Muscle layer of colon (tissue), 2 donors: ENCODE results near the gene RANBP17.

ENCODE experiments used
- H3K27ac ChIP-seq: one replicate; pipeline ENCODE4 v1.7.0; 2013; ENCODE audit warnings: low read depth, mild to moderate bottlenecking, low read length, moderate library complexity
- H3K27me3 ChIP-seq, 2 donors: one replicate each; pipeline ENCODE4 v1.7.0; 2013; ENCODE audit warnings: low read length in 2 of 2, mild to moderate bottlenecking in 2 of 2; ENCODE audit not compliant: insufficient read depth in 2 of 2, control insufficient read depth in 1 of 2
- H3K36me3 ChIP-seq: one replicate; pipeline ENCODE4 v1.7.0; 2013; ENCODE audit warnings: mild to moderate bottlenecking, low read length; ENCODE audit not compliant: insufficient read depth
- H3K4me1 ChIP-seq: one replicate; pipeline ENCODE4 v1.7.0; 2013; ENCODE audit warnings: mild to moderate bottlenecking, low read length; ENCODE audit not compliant: insufficient read depth
- H3K4me3 ChIP-seq, 2 donors: one replicate each; pipeline ENCODE4 v1.7.0; 2013; ENCODE audit warnings: low read length in 2 of 2, low read depth in 1 of 2, mild to moderate bottlenecking in 1 of 2, moderate library complexity in 1 of 2
- H3K9ac ChIP-seq: one replicate; pipeline ENCODE4 v1.7.0; 2013; ENCODE audit warnings: low read length
- H3K9me3 ChIP-seq: one replicate; pipeline ENCODE4 v1.7.0; 2013; ENCODE audit warnings: mild to moderate bottlenecking, low read length
- donor health status: abdominal sarcoma.
- donor health status: Adenocarcinoma of cecum.

The RANBP17 gene

DNA sequence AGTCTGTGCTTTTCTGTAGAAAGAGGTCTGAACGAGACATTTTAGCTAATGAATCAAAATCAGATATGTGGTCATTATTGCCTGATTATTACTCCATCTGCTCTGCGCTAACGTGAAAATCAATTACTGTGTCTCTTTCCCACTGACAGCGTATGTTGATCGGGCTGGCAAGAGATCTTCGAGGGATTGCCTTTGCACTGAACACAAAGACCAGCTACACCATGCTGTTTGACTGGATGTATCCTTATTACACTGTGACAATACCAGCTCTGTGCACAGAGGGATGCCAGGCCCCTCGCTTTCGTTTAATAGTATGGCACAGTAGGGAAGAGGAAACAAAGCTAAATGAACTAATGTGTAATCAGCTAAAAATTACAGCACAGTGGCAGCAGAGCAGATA lies 343.6 kb downstream of the RANBP17 start:
- Histone ChIP-seq H3K4me1 (no peaks in the 10 kb centered on the region), H3K9me3 (no peaks in the 10 kb centered on the region), H3K27me3 (no peaks in the 10 kb centered on the region), H3K36me3 (no peaks in the 10 kb centered on the region), H3K4me3 (no peak overlapping the region), H3K27ac (no peak overlapping the region), H3K9ac (no peak overlapping the region)

DNA sequence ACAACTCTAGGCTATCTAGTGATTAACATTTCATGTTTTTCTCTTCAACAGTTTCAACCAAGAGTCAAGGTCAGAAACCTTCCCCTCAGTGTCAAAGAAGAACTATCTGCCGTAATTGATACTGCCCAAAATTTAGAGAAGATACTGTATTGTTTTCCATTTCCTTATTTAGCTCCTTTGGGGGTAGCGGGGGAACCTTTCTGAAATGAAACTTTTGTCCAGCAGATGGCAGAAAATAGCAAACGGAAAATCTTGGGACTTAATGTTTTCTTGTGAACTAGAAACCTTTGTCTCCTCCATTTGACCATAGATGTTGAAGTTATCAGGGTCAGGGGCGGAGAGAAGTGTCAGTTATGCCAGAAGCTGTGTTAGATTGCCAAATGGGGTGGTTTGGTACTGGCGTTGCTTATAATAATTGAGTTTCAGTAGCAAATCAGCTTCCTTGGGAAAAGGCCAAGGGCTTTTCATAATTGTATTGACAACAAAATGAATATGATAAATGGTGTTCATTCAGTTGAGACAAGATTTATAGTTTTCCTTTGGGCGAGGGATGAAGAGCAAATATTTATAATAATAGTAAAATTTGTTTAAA lies 345.5 kb downstream of the RANBP17 start:
- no peaks in the 10 kb centered on the region for H3K27me3 ChIP-seq
- H3K9me3 ChIP-seq: no peaks in the 10 kb centered on the region
- no peaks in the 10 kb centered on the region for H3K36me3 ChIP-seq
- no peak overlapping the region for H3K27ac ChIP-seq
- no peak overlapping the region for H3K4me3 ChIP-seq
- no peak overlapping the region for H3K9ac ChIP-seq
- no peaks in the 10 kb centered on the region for H3K4me1 ChIP-seq

DNA sequence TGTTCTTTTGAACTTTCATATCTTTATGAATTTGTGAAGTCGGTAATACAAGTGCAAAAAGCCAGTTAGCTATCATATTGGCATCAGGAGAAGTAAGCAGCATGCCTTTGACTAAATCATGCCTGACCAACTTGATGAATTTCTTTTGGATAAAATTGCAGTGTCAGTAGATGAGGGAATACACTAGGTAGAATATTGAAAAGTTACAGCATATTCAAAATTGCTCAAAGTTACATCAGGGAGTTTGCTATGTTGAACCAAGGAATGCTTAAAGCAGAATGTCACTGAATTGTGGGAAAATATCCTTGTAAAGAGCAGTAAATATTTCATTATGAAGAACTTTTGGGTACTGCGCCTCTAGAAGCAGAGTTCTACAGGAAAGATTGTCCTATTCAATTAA lies 360.1 kb downstream of the RANBP17 start:
- no peaks in the 10 kb centered on the region for H3K27me3 ChIP-seq
- no peaks in the 10 kb centered on the region for H3K36me3 ChIP-seq
- no peaks in the 10 kb centered on the region for H3K4me1 ChIP-seq
- H3K4me3 ChIP-seq: no peak overlapping the region
- no peak overlapping the region for H3K27ac ChIP-seq
- H3K9ac ChIP-seq: no peak overlapping the region
- no peaks in the 10 kb centered on the region for H3K9me3 ChIP-seq

DNA sequence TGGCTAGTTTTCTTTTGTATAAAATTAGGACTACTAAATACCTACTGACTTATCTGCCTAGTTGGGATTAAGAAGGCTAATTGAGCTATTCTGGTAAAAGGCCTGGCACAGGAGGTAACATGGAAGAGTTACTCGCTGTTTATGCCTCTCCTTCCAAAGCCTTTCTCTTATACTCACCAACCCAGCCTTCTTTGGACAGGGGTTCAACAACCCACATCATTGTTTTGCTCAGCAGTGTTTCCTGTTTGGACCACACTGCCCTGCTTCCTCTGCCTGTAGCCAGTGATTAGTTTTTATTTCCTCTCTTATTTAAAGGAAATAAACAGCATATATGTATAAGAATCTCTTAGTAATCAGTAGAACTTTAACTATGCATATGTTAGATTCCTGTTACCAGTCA lies 362.1 kb downstream of the RANBP17 start:
- Histone ChIP-seq H3K9ac (no peak overlapping the region), H3K4me3 (no peak overlapping the region), H3K9me3 (no peaks in the 10 kb centered on the region), H3K27me3 (no peaks in the 10 kb centered on the region), H3K36me3 (no peaks in the 10 kb centered on the region), H3K27ac (no peak overlapping the region), H3K4me1 (no peaks in the 10 kb centered on the region)

DNA sequence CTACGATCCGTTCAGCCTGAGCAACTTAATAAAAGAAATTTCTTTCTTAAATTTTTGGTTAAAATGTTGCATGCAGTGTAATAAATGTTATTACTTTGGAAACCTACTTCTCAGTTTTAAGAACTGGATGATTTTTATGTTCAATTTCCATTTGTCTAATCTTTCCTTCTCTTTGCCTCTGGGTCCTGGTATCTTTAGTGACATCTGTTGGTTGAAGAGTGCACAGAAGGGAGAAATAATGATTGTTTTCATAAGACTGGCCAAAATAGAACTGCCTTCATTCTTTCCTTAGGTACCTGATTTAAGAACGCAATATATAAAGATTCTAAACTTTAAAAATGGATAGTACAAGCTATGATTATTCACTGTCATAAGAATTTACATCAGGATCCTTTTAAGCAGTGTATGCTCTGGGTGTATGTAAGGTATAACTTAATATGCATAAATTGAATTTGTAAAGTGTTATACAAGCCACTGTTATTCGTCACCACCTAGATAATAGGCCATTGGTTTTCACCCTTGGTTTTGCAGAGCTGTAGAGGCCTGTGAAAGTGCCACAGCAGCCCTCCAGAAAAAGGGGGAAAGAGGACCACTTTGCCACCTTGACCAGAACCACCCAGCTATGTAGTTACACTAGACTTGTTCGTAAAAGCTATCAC lies 364.4 kb downstream of the RANBP17 start:
- Histone ChIP-seq H3K36me3 (no peaks in the 10 kb centered on the region), H3K27ac (no peak overlapping the region), H3K27me3 (no peaks in the 10 kb centered on the region), H3K4me3 (no peak overlapping the region), H3K9ac (no peak overlapping the region), H3K4me1 (no peaks in the 10 kb centered on the region), H3K9me3 (no peaks in the 10 kb centered on the region)

DNA sequence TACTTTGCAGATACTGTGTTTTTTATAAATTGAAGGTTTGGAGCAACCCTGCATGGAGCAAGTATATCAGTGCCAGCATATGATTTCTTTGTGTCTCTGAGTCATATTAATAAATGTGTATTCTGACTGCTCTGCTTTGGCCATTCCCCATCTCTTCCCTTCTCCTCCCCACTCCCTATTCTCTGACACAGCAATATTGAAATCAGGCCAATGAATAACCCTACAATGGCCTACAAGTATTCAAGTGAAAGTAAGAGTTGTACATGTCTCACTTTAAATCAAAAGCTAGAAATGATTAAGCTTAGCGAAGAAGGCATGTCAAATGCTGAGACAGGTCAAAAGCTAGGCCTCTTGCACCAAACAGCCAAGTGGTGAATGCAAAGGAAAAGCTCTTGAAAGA lies 365.0 kb downstream of the RANBP17 start:
- Histone ChIP-seq H3K9me3 (no peaks in the 10 kb centered on the region), H3K9ac (no peak overlapping the region), H3K4me1 (no peaks in the 10 kb centered on the region), H3K27me3 (no peaks in the 10 kb centered on the region), H3K4me3 (no peak overlapping the region), H3K36me3 (no peaks in the 10 kb centered on the region), H3K27ac (no peak overlapping the region)

DNA sequence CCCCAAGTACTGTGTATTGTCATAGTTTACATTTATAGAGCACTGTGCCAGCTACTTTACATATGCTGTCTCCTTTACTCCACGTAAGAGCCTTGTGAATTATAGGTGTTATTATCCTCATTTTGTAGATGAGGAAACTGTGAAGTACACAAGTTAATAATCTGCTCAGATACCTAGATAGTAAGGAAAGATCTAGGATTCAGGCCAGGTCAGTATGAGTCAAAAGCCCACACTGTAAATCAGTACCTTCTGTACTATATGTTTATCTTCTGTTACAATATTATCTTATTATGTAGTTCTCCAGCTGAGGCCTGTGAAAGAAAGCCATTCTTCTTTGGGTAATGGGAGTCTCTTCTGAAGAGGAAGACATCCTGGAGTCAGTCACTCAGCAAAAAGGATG lies 374.8 kb downstream of the RANBP17 start:
- Histone ChIP-seq H3K9ac (no peak overlapping the region), H3K27me3 (no peaks in the 10 kb centered on the region), H3K4me3 (no peak overlapping the region), H3K9me3 (no peaks in the 10 kb centered on the region), H3K27ac (no peak overlapping the region), H3K4me1 (no peaks in the 10 kb centered on the region), H3K36me3 (no peaks in the 10 kb centered on the region)

DNA sequence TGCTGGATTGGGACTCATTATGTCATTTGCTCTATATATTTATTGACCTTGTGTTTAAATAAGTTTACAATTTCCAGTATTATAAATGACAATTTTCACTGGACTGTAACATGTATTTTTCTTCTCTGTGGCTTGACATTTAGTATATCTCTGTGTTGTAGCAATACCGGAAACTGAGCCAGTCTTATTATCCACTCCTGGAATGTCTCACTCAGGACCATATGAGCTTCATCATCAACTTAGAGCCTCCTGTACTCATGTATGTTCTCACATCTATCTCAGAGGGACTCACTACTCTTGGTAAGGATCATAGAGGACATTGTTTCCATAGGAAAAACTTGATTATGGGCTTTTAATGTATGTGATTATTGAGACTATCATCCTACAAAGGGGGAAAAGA lies 380.7 kb downstream of the RANBP17 start:
- Histone ChIP-seq H3K4me1 (no peaks in the 10 kb centered on the region), H3K9me3 (no peaks in the 10 kb centered on the region), H3K27me3 (no peaks in the 10 kb centered on the region), H3K36me3 (no peaks in the 10 kb centered on the region), H3K4me3 (no peak overlapping the region), H3K9ac (no peak overlapping the region), H3K27ac (no peak overlapping the region)

DNA sequence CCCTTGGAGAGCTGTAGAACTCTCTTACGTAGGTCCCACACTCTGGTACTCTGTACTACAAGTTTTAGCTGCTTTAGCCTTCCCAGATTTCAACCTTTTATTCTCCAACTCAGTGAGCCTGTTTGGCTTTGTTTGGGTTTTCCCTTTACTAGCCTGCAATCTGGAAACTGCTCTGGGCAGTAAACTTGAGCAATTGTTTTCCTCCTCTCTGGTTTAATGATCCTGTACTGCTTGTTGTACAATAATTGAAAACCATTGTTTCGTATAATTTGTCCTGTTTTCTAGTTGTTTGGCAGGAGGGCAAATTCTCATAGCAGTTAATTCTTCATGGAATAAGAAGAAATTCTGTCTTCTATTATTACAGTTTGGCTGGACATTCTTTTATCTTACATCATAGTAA lies 384.4 kb downstream of the RANBP17 start:
- Histone ChIP-seq H3K27ac (no peak overlapping the region), H3K9ac (no peak overlapping the region), H3K27me3 (no peaks in the 10 kb centered on the region), H3K36me3 (no peaks in the 10 kb centered on the region), H3K4me1 (no peaks in the 10 kb centered on the region), H3K9me3 (no peaks in the 10 kb centered on the region), H3K4me3 (no peak overlapping the region)

DNA sequence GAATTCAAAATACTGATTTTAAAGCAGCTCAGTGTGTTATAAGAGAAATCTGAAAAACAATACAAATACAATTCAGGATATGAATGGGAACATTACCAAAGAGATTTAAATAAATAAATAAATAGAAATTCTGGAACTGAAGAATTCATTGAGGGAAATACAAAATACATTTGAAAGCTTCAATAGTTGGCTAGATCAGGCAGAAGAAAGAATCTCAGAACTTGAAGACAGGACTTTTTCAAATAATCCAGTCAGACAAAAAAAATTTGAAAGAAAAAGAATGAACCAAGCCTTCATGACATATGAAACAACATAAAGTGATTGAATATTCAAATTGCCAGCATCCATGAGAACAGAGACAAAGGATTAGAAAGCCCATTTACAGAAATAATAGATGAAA lies 387.6 kb downstream of the RANBP17 start:
- Histone ChIP-seq H3K9me3 (no peaks in the 10 kb centered on the region), H3K9ac (no peak overlapping the region), H3K4me1 (no peaks in the 10 kb centered on the region), H3K4me3 (no peak overlapping the region), H3K36me3 (no peaks in the 10 kb centered on the region), H3K27me3 (no peaks in the 10 kb centered on the region), H3K27ac (no peak overlapping the region)

DNA sequence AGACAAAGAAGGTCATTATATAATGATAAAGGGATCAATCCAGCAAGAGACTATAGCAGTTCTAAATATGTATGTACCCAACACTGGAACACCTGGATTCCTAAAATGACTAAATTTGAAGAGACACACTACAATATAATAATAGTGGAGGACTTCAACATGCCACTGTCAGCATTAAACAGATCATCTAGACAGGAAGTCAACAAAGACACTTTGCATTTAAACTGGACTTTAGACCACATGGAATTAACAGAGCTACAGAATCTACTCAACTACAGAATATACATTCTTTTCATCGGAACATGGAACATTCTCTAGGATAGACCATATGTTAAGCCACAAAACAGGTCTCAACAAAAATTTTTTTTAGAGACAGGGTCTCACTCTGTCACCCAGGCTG lies 388.9 kb downstream of the RANBP17 start:
- Histone ChIP-seq H3K9me3 (no peaks in the 10 kb centered on the region), H3K9ac (no peak overlapping the region), H3K27ac (no peak overlapping the region), H3K27me3 (no peaks in the 10 kb centered on the region), H3K4me1 (no peaks in the 10 kb centered on the region), H3K36me3 (no peaks in the 10 kb centered on the region), H3K4me3 (no peak overlapping the region)

DNA sequence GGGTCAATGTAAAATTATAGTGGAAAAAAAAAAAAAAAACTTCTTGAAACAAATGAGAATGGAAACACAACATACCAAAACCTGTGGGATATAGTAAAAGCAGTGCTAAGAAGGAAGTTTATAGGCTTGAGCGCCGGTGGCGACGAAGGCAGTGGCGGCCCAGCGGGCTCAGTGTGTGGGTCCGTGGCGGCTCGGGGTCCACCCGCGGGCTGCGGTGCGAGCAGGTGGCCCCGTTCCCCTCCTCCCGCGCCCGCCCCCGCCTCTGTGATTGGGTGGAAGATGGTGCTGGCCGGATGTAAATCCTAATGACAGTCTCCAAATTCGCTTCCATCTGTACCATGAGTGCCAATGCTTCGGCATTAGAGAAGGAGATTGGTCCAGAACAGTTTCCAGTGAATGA lies 389.7 kb downstream of the RANBP17 start:
- no peak overlapping the region for H3K4me3 ChIP-seq
- H3K36me3 ChIP-seq: no peaks in the 10 kb centered on the region
- H3K9me3 ChIP-seq: no peaks in the 10 kb centered on the region
- no peaks in the 10 kb centered on the region for H3K27me3 ChIP-seq
- no peak overlapping the region for H3K9ac ChIP-seq
- no peak overlapping the region for H3K27ac ChIP-seq
- H3K4me1 ChIP-seq: no peaks in the 10 kb centered on the region
